HepG2 (cell line): ENCODE measurements around the gene MGMT.

Experiments used
- PCBP1 ChIP-seq: fragments of 200-400 bp; formaldehyde crosslinking; IDR thresholded peaks from 2 replicates; pipeline ENCODE4 v1.6.1; 2017; ENCODE audit warnings: mild to moderate bottlenecking, low read depth, low read length, borderline replicate concordance
- POLR2A ChIP-seq, 2 experiments: IDR thresholded peaks; 2 replicates each; pipeline ENCODE4 v1.6.1; 2011; ENCODE audit warnings: low read depth in 2 of 2, low read length in 2 of 2, mild to moderate bottlenecking in 1 of 2, moderate library complexity in 1 of 2; ENCODE audit not compliant: insufficient read depth in 1 of 2
- TF ChIP-seq, protein P1 (sequence below): sonication (generic); formaldehyde crosslinking; IDR thresholded peaks from 2 replicates; pipeline ENCODE4 v1.4.0; 2020; ENCODE audit warnings: missing genetic modification reagents

DNA sequence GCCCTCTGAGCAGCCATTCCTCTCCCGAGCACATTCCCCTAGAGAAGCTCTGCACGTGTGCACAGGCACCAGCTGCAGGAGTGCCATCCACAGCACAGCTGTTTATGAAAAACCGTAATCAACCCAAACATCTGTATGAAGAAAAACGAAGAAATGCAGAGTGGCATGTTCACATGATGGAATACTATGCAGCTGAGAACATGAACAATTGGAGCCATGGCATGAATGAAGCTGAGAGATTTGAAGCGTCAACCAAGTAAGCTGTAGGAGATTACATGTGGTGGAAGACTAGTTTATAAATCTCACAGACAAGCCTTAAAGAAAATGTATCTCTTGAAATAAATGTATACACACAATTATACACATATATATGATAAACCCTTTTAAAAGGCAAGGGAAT lies 320.5 kb downstream of the MGMT start:
- no peak for TF ChIP-seq PCBP1
- TF ChIP-seq, protein P1, sequence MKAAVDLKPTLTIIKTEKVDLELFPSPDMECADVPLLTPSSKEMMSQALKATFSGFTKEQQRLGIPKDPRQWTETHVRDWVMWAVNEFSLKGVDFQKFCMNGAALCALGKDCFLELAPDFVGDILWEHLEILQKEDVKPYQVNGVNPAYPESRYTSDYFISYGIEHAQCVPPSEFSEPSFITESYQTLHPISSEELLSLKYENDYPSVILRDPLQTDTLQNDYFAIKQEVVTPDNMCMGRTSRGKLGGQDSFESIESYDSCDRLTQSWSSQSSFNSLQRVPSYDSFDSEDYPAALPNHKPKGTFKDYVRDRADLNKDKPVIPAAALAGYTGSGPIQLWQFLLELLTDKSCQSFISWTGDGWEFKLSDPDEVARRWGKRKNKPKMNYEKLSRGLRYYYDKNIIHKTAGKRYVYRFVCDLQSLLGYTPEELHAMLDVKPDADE (CRISPR knock-in tag), result no peak
- no peak for TF ChIP-seq POLR2A (IDR thresholded peaks at IDR 0.05; ENCODE audit: insufficient read depth in 1 of 2, low read depth in 2 of 2, low read length in 2 of 2)
